NT2/D1 (cell line): ENCODE data around the gene BTBD1.
"Not testable (repeated sequence)": the region's sequence is repeated elsewhere in the genome, so short reads cannot be mapped to it uniquely, and the experiment has no call there.

ENCODE experiments used
- DNase-seq: peaks from one replicate; pipeline ENCODE4 v3.0.0-alpha.2; 2011; ENCODE audit warnings: low read depth, low spot score
- H3K27me3 ChIP-seq: 2 replicates; pipeline ENCODE4 v1.6.0; 2011; ENCODE audit warnings: mild to moderate bottlenecking; ENCODE audit not compliant: insufficient read length, insufficient read depth
- H3K36me3 ChIP-seq: 2 replicates; pipeline ENCODE4 v1.6.1; 2011; ENCODE audit warnings: mild to moderate bottlenecking, low read length, mixed read lengths; ENCODE audit not compliant: insufficient read depth, insufficient read length
- H3K4me1 ChIP-seq: 2 replicates; pipeline ENCODE4 v1.5.1; 2011; ENCODE audit not compliant: insufficient read depth, insufficient read length
- H3K4me3 ChIP-seq: 2 replicates; pipeline ENCODE4 v1.5.1; 2011; ENCODE audit warnings: low read depth; ENCODE audit not compliant: insufficient read length
- H3K9ac ChIP-seq: 2 replicates; pipeline ENCODE4 v1.6.0; 2011; ENCODE audit warnings: low read depth; ENCODE audit not compliant: insufficient read length
- H3K9me3 ChIP-seq: 2 replicates; pipeline ENCODE4 v1.5.1; 2011; ENCODE audit warnings: mild to moderate bottlenecking, low read length; ENCODE audit not compliant: insufficient read depth
- SUZ12 ChIP-seq: IDR thresholded peaks from 2 replicates; pipeline ENCODE4 v1.6.1; 2011; ENCODE audit not compliant: insufficient read length, insufficient read depth; ENCODE audit errors: extremely low read depth
- YY1 ChIP-seq: IDR thresholded peaks from 2 replicates; pipeline ENCODE4 v1.6.1; 2011; ENCODE audit not compliant: insufficient read length, insufficient read depth
- ZNF274 ChIP-seq: IDR thresholded peaks from 2 replicates; pipeline ENCODE4 v1.6.1; 2011; ENCODE audit warnings: mild to moderate bottlenecking, low read depth, low read length

Gene BTBD1

GRCh38 chr15:83092309-83092976 is 25.4 kb upstream of the BTBD1 start:
- no peaks in the 10 kb centered on the region for H3K9me3 ChIP-seq
- TF ChIP-seq ZNF274 (no peak), YY1 (no peak), SUZ12 (no peak)
- no peaks in the 10 kb centered on the region for H3K4me1 ChIP-seq
- DNase-seq = no peak
- H3K9ac ChIP-seq = no peak overlapping the region
- no peak overlapping the region for H3K4me3 ChIP-seq
- H3K27me3 ChIP-seq = no peaks in the 10 kb centered on the region
- H3K36me3 ChIP-seq = no peaks in the 10 kb centered on the region

GRCh38 chr15:83091965-83092308 is 24.9 kb upstream of the BTBD1 start:
- H3K27me3 ChIP-seq, H3K4me1 ChIP-seq, H3K9me3 ChIP-seq, DNase-seq, H3K9ac ChIP-seq, H3K36me3 ChIP-seq, H3K4me3 ChIP-seq: not testable (repeated sequence)

- Histone ChIP-seq H3K9me3 (no peaks in the 10 kb centered on the region), H3K4me1 (no peaks in the 10 kb centered on the region), H3K4me3 (no peak overlapping the region), H3K36me3 (no peaks in the 10 kb centered on the region), H3K27me3 (no peaks in the 10 kb centered on the region), H3K9ac (no peak overlapping the region)
- DNase-seq = no peak
- TF ChIP-seq SUZ12 = no peak
- TF ChIP-seq ZNF274 = no peak
- TF ChIP-seq YY1 = no peak
These were observed 23.4 kb upstream of the BTBD1 start for GRCh38 chr15:83090465-83090864.

- no peaks in the 10 kb centered on the region for H3K36me3 ChIP-seq
- H3K4me1 ChIP-seq = no peaks in the 10 kb centered on the region
- no peak overlapping the region for H3K4me3 ChIP-seq
- H3K9ac ChIP-seq = no peak overlapping the region
- no peak for DNase-seq
- H3K9me3 ChIP-seq = no peaks in the 10 kb centered on the region
- no peak for TF ChIP-seq YY1
- no peak for TF ChIP-seq SUZ12
- no peak for TF ChIP-seq ZNF274
- H3K27me3 ChIP-seq = no peaks in the 10 kb centered on the region
These were observed 21.8 kb upstream of the BTBD1 start for GRCh38 chr15:83088876-83089275.

GRCh38 chr15:83087576-83087975 is 20.5 kb upstream of the BTBD1 start:
- no peaks in the 10 kb centered on the region for H3K9me3 ChIP-seq
- H3K27me3 ChIP-seq = no peaks in the 10 kb centered on the region
- DNase-seq = no peak
- no peaks in the 10 kb centered on the region for H3K4me1 ChIP-seq
- no peak overlapping the region for H3K4me3 ChIP-seq
- TF ChIP-seq YY1 = no peak
- no peak for TF ChIP-seq ZNF274
- TF ChIP-seq SUZ12 = no peak
- H3K36me3 ChIP-seq = no peaks in the 10 kb centered on the region
- no peak overlapping the region for H3K9ac ChIP-seq

GRCh38 chr15:83085864-83086552 is 19.0 kb upstream of the BTBD1 start:
- H3K4me3 ChIP-seq, H3K9ac ChIP-seq, H3K9me3 ChIP-seq, H3K27me3 ChIP-seq, H3K4me1 ChIP-seq, DNase-seq, H3K36me3 ChIP-seq: not testable (repeated sequence)

GRCh38 chr15:83085461-83085860 is 18.4 kb upstream of the BTBD1 start:
- H3K9ac ChIP-seq, H3K4me1 ChIP-seq, DNase-seq, H3K27me3 ChIP-seq, H3K36me3 ChIP-seq, H3K9me3 ChIP-seq, H3K4me3 ChIP-seq: not testable (repeated sequence)

GRCh38 chr15:83082730-83083386 is 15.8 kb upstream of the BTBD1 start:
- no peak for DNase-seq
- Histone ChIP-seq H3K36me3 (no peaks in the 10 kb centered on the region), H3K4me1 (peaks cover 2% of the 10 kb centered on the region), H3K27me3 (no peaks in the 10 kb centered on the region), H3K9ac (no peak overlapping the region), H3K4me3 (no peak overlapping the region), H3K9me3 (no peaks in the 10 kb centered on the region)
- TF ChIP-seq SUZ12 = no peak
- TF ChIP-seq ZNF274 = no peak
- no peak for TF ChIP-seq YY1
